SK-N-MC (cell line): ENCODE results near the gene ZNF618.

ENCODE experiments used
- EZH2 ChIP-seq: fragments of 200-600 bp; sonication (generic); IDR thresholded peaks from one replicate; pipeline ENCODE4 v1.6.1; 2017; ENCODE audit warnings: antibody characterized with exemption
- FOXP2 ChIP-seq: optimal IDR thresholded peaks from 2 replicates; pipeline ENCODE3; 2011; ENCODE audit warnings: mild to moderate bottlenecking, moderate library complexity; ENCODE audit not compliant: insufficient read depth; ENCODE audit errors: extremely low read length, control extremely low read depth
- POLR2AphosphoS5 ChIP-seq: IDR thresholded peaks from 2 replicates; pipeline ENCODE4 v1.6.1; 2012; ENCODE audit warnings: mild to moderate bottlenecking, low read depth, low read length, borderline replicate concordance

DNA sequence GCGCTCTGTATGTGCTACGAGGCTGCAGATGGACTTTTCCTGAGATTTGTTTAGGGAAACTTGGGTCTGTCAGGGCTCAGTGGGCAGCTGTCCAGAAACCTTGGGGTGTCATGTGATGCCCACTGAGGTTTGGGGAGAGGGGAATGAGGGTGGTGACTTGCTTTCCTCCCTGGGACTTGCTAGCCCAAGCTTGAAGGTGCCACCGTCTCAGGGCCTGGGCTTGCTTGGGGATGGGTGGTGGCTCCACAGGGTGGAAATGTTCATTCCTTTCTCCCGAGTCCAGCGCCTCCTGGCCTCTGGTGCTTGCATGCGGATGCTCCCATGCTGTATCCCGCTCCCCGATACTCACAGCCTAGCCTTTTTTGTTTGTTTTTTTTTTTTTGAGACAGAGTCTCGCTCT is 33.3 kb downstream of the ZNF618 start:
- TF ChIP-seq EZH2 = no peak
- no peak for TF ChIP-seq POLR2AphosphoS5
- TF ChIP-seq FOXP2 = no peak
